Testis (tissue), 2 donors: Measurements from ENCODE around the gene GPR34.
"Not testable (repeated sequence)": the region's sequence is repeated elsewhere in the genome, so short reads cannot be mapped to it uniquely, and the experiment has no call there.

Experiments
- CTCF ChIP-seq, 3 experiments: fragments of 450-650 bp in 2 of 3; fragments of 200-600 bp in 1 of 3; sonication (generic) in 1 of 3; IDR thresholded peaks; one replicate each; pipeline ENCODE4 v1.5.1; 2016 to 2019; ENCODE audit warnings: antibody characterized with exemption in 3 of 3, mild to moderate bottlenecking in 2 of 3, moderate library complexity in 1 of 3
- POLR2A ChIP-seq: fragments of 450-650 bp; IDR thresholded peaks from one replicate; pipeline ENCODE4 v1.6.1; 2017; ENCODE audit warnings: antibody characterized with exemption, mild to moderate bottlenecking, moderate library complexity

GRCh38 chrX:41646201-41646600 is 42.6 kb upstream of the GPR34 start:
- TF ChIP-seq CTCF (IDR thresholded peaks at IDR 0.05); POLR2A: not testable (repeated sequence)
